Measurements from ENCODE around the gene NDUFS5. TPM values are rescaled to one million over a fixed set of nuclear protein-coding genes. Genes with fewer than 3 reads are reported as not detected.

NDUFS5 gene
- total RNA-seq, 4 donors from 2014 or later, result 300 to 553 (median 521) TPM

DNA sequence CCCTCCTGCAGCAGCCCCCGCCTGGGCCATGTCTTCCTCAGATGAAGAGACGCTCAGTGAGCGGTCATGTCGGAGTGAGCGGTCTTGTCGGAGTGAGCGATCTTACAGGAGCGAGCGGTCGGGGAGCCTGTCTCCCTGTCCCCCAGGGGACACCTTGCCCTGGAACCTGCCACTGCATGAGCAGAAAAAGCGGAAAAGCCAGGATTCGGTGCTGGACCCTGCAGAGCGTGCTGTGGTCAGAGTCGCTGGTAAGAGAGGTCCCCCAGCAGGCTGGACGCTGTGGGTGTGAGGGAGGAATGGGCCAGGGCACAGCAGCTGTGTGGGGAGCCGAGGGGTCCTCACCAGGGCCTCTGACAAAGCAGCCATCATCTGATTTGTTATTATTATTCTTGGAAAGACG, 58.0 kb downstream of the NDUFS5 start:
- peaks cover 37% of the 10 kb centered on the region for H3K27me3 ChIP-seq
- H3K27ac ChIP-seq, result no peak overlapping the region
- no peak for TF ChIP-seq EP300 (IDR thresholded peaks at IDR 0.05)
- no peak for TF ChIP-seq POLR2AphosphoS5 (IDR thresholded peaks at IDR 0.05)
- ATAC-seq, result no peak
- 74 to 85% methylated on average over 3 to 8 of the region's 17 CpGs for WGBS, 2 donors (ENCODE audit: low coverage in 1 of 2)
- H3K36me3 ChIP-seq, result no peaks in the 10 kb centered on the region
- no peak overlapping the region for H3K4me3 ChIP-seq
- H3K4me1 ChIP-seq, result peaks cover 0 to 45% (median 11%) of the 10 kb centered on the region in 3 donors
- no peaks in the 10 kb centered on the region for H3K9me3 ChIP-seq

Other genes starting within 250 kb of the NDUFS5 start
- gene RRAGC, start 166.6 kb upstream of the NDUFS5 start, total RNA-seq, result 10 to 100 TPM; 19.5 to 25.0 (median 20.5) TPM
- gene MYCBP, start 153.0 kb upstream of the NDUFS5 start, total RNA-seq, result 10 to 100 TPM; 19.3 to 25.8 (median 21.5) TPM
- not detected for gene GJA9, start 144.8 kb upstream of the NDUFS5 start, total RNA-seq
- 1 to 10 TPM in 1 of 4 donors, under 1 TPM in 2, not detected in 1; 0.30 to 1.2 (median 0.94) TPM for gene RHBDL2, start 84.5 kb upstream of the NDUFS5 start, total RNA-seq
- 10 to 100 TPM; 52.5 to 74.3 (median 63.6) TPM for gene AKIRIN1, start 35.1 kb upstream of the NDUFS5 start, total RNA-seq
- 100 to 1,000 TPM; 454 to 752 (median 541) TPM for gene MACF1, start 178.3 kb downstream of the NDUFS5 start, total RNA-seq